ENCODE data around the gene KASH5. TPM values are rescaled to one million over a fixed set of nuclear protein-coding genes. Genes with fewer than 3 reads are reported as not detected.

KASH5 gene
- total RNA-seq, 1 experiment from 2014 or later, result 1.00 TPM

- DNase-seq, result no peak
- H3K4me1 ChIP-seq, result peaks cover 39% of the 10 kb centered on the region
- ChIA-PET POLR2A (no interaction called here), CTCF (interaction anchor here (0.7 kb wide), 1 partner anchor 1152 kb away, joined by 3 read pairs; no protein-coding TSS in a partner anchor)
- no peaks in the 10 kb centered on the region for H3K9me3 ChIP-seq
- intact Hi-C loops (cut with micrococcal nuclease; ENCODE audit: unreplicated experiment), result no loop called here
- no peak overlapping the region for H3K4me3 ChIP-seq (ENCODE audit: low read depth, low read length)
- H3K9me3 Mint-ChIP-seq (ENCODE audit: unreplicated experiment), result no peaks in the 10 kb centered on the region
- no peak overlapping the region for H3K4me3 Mint-ChIP-seq (ENCODE audit: unreplicated experiment)
- H3K4me1 Mint-ChIP-seq (ENCODE audit: low read depth, unreplicated experiment), result peaks cover 34% of the 10 kb centered on the region
- H3K27me3 ChIP-seq (replicated peaks; ENCODE audit: control insufficient read depth, insufficient read depth, low read length), result peaks cover 2% of the 10 kb centered on the region; the same call in 1 of the 2 replicates
- H3K27ac Mint-ChIP-seq (ENCODE audit: unreplicated experiment), result no peak overlapping the region
- peaks cover 6% of the 10 kb centered on the region for H3K36me3 Mint-ChIP-seq (ENCODE audit: insufficient read depth, unreplicated experiment)
- H3K36me3 ChIP-seq (ENCODE audit: control insufficient read depth, insufficient read depth, low read length), result no peaks in the 10 kb centered on the region
- TF ChIP-seq CTCF (IDR thresholded peaks at IDR 0.05; ENCODE audit: insufficient read depth in 1 of 2, low read depth in 1 of 2, low read length in 1 of 2, severe bottlenecking in 1 of 2, unreplicated experiment in 1 of 2), result no peak
- BruUV-seq (replicated peaks), result no TSS peak
- peaks cover 60% of the 10 kb centered on the region for H3K27me3 Mint-ChIP-seq (ENCODE audit: insufficient read depth, unreplicated experiment)
Measured at GRCh38 chr19:49423985-49424303, 35.9 kb downstream of the KASH5 start.

GRCh38 chr19:49425178-49425577 is 37.1 kb downstream of the KASH5 start, which contains the start of gene GFY:
GFY (plus strand) TSS chr19:49425388; CDS start chr19:49426431, 1,043 bp downstream.
- DNase-seq, result no peak
- peaks cover 6% of the 10 kb centered on the region for H3K36me3 Mint-ChIP-seq (ENCODE audit: insufficient read depth, unreplicated experiment)
- BruUV-seq (replicated peaks), result no TSS peak
- Histone ChIP-seq H3K36me3 (ENCODE audit: control insufficient read depth, insufficient read depth, low read length) (no peaks in the 10 kb centered on the region), H3K4me1 (peaks cover 39% of the 10 kb centered on the region), H3K4me3 (ENCODE audit: low read depth, low read length) (no peak within 1 kb of the TSS), H3K9me3 (no peaks in the 10 kb centered on the region), H3K27me3 (replicated peaks; ENCODE audit: control insufficient read depth, insufficient read depth, low read length) (peaks cover 2% of the 10 kb centered on the region; the same call in 1 of the 2 replicates)
- H3K27me3 Mint-ChIP-seq (ENCODE audit: insufficient read depth, unreplicated experiment), result peaks cover 48% of the 10 kb centered on the region
- no peak for TF ChIP-seq CTCF (IDR thresholded peaks at IDR 0.05; ENCODE audit: insufficient read depth in 1 of 2, low read depth in 1 of 2, low read length in 1 of 2, severe bottlenecking in 1 of 2, unreplicated experiment in 1 of 2)
- no peaks in the 10 kb centered on the region for H3K9me3 Mint-ChIP-seq (ENCODE audit: unreplicated experiment)
- H3K4me3 Mint-ChIP-seq (ENCODE audit: unreplicated experiment), result peak within 1 kb of the TSS; percentile 64
- CTCF ChIA-PET, result interaction anchor here (0.7 to 1.3 kb wide), 2 partner anchors 17 to 31 kb away, joined by 3 to 6 read pairs; no protein-coding TSS in a partner anchor
- intact Hi-C loops (cut with micrococcal nuclease; ENCODE audit: unreplicated experiment), result no loop called here
- no peak within 1 kb of the TSS for H3K27ac Mint-ChIP-seq (ENCODE audit: unreplicated experiment)
- POLR2A ChIA-PET, result no interaction called here
- peaks cover 34% of the 10 kb centered on the region for H3K4me1 Mint-ChIP-seq (ENCODE audit: low read depth, unreplicated experiment)

GRCh38 chr19:49425922-49426592 is 38.0 kb downstream of the KASH5 start:
- no peak for TF ChIP-seq CTCF (IDR thresholded peaks at IDR 0.05; ENCODE audit: insufficient read depth in 1 of 2, low read depth in 1 of 2, low read length in 1 of 2, severe bottlenecking in 1 of 2, unreplicated experiment in 1 of 2)
- no peak overlapping the region for H3K27ac Mint-ChIP-seq (ENCODE audit: unreplicated experiment)
- no peaks in the 10 kb centered on the region for H3K9me3 ChIP-seq
- peaks cover 2% of the 10 kb centered on the region for H3K36me3 Mint-ChIP-seq (ENCODE audit: insufficient read depth, unreplicated experiment)
- H3K27me3 ChIP-seq (replicated peaks; ENCODE audit: control insufficient read depth, insufficient read depth, low read length), result peaks cover 2% of the 10 kb centered on the region; the same call in 1 of the 2 replicates
- H3K4me3 ChIP-seq (ENCODE audit: low read depth, low read length), result no peak overlapping the region
- ChIA-PET CTCF (interaction anchor here (0.5 to 1.3 kb wide), 3 partner anchors 16 to 31 kb away, joined by 3 to 6 read pairs (median 4); no protein-coding TSS in a partner anchor), POLR2A (no interaction called here)
- H3K27me3 Mint-ChIP-seq (ENCODE audit: insufficient read depth, unreplicated experiment), result peaks cover 48% of the 10 kb centered on the region
- peaks cover 35% of the 10 kb centered on the region for H3K4me1 ChIP-seq
- H3K4me1 Mint-ChIP-seq (ENCODE audit: low read depth, unreplicated experiment), result peaks cover 34% of the 10 kb centered on the region
- no peaks in the 10 kb centered on the region for H3K36me3 ChIP-seq (ENCODE audit: control insufficient read depth, insufficient read depth, low read length)
- peak; percentile 73 to 81 for DNase-seq
- H3K4me3 Mint-ChIP-seq (ENCODE audit: unreplicated experiment), result peak overlapping the region; percentile 64
- BruUV-seq (replicated peaks), result no TSS peak
- no peaks in the 10 kb centered on the region for H3K9me3 Mint-ChIP-seq (ENCODE audit: unreplicated experiment)
- intact Hi-C loops (cut with micrococcal nuclease; ENCODE audit: unreplicated experiment), result no loop called here
